Left colon (tissue), 2 donors: ENCODE results near the gene CHRNB4. TPM values are rescaled to one million over a fixed set of nuclear protein-coding genes. Genes with fewer than 3 reads are reported as not detected.

Source experiments
- total RNA-seq, 2 donors: library from RNA; stranded (reverse); fragmentation: NEBNext Ultra II Directional; extraction: Animal tissue kit (Norgen Biotek cat#: 25700); gene quantifications; one replicate each; pipeline ENCODE4 v1.2.1, GENCODE V29; 2021
- donor health status: DM: no; HTN: no; CAD: no.
- donor health status: DM: yes; HTN: yes; CAD: no.

CHRNB4 gene
- total RNA-seq, 2 donors from 2014 or later: 0.25 TPM; not detected in 1

Other genes starting within 250 kb of the CHRNB4 start
- 10 to 100 TPM; 54.2 to 65.2 TPM for gene IREB2, start 203.0 kb downstream of the CHRNB4 start, total RNA-seq
- gene HYKK, start 133.6 kb downstream of the CHRNB4 start, total RNA-seq: 1 to 10 TPM; 6.3 to 7.5 TPM
- gene PSMA4, start 100.8 kb downstream of the CHRNB4 start, total RNA-seq: 100 to 1,000 TPM; 127 to 157 TPM
- gene CHRNA5, start 75.7 kb downstream of the CHRNB4 start, total RNA-seq: 1 to 10 TPM; 4.6 to 6.9 TPM
- gene CHRNA3, start 20.2 kb downstream of the CHRNB4 start, total RNA-seq: 1 to 10 TPM; 4.2 to 4.6 TPM
- 1 to 10 TPM in 1 of 2 donors, under 1 TPM in 1; 0.92 to 2.4 TPM for gene ADAMTS7, start 170.3 kb upstream of the CHRNB4 start, total RNA-seq
- gene MORF4L1, start 231.7 kb upstream of the CHRNB4 start, total RNA-seq: 100 to 1,000 TPM; 167 to 190 TPM